Keratinocyte (primary cell): ENCODE data around the gene SDHAF3. TPM values are rescaled to one million over a fixed set of nuclear protein-coding genes. Genes with fewer than 3 reads are reported as not detected.

Experiments used
- DNase-seq: peaks from one replicate; pipeline ENCODE4 v3.0.0-alpha.2; 2011; ENCODE audit warnings: low read depth, missing footprints, low spot score
- FAIRE-seq: peaks from 2 replicates; lab custom pipeline; 2011; peaks lifted over from hg19 to GRCh38; lab: Jason Lieb, UNC
- H2AFZ ChIP-seq: 2 replicates; pipeline ENCODE4 v1.6.0; 2012; ENCODE audit warnings: low read length, control low read depth, inconsistent platforms; ENCODE audit not compliant: control insufficient read depth
- H3K27ac ChIP-seq: 2 replicates; pipeline ENCODE4 v1.5.1; 2011; ENCODE audit warnings: low read length; ENCODE audit not compliant: control insufficient read depth, insufficient read depth
- H3K27me3 ChIP-seq: 3 replicates; pipeline ENCODE4 v1.6.0; 2011; ENCODE audit warnings: low read length; ENCODE audit not compliant: control insufficient read depth, insufficient read depth; ENCODE audit errors: extremely low read depth
- H3K36me3 ChIP-seq, 2 experiments: 2 replicates in 1 of 2; 3 replicates in 1 of 2; pipeline ENCODE4 v1.5.1; 2011; ENCODE audit warnings: low read length in 2 of 2, mild to moderate bottlenecking in 1 of 2; ENCODE audit not compliant: control insufficient read depth in 2 of 2, insufficient read depth in 2 of 2; ENCODE audit errors: extremely low read depth in 1 of 2
- H3K4me1 ChIP-seq: 3 replicates; pipeline ENCODE4 v1.5.1; 2011; ENCODE audit warnings: low read length; ENCODE audit not compliant: control insufficient read depth, insufficient read depth; ENCODE audit errors: extremely low read depth
- H3K4me2 ChIP-seq: 3 replicates; pipeline ENCODE4 v1.6.0; 2011; ENCODE audit warnings: low read depth, low read length; ENCODE audit not compliant: control insufficient read depth, insufficient read depth; ENCODE audit errors: extremely low read depth
- H3K4me3 ChIP-seq, 3 experiments: fragments of 200-600 bp in 1 of 3; sonication (generic) in 1 of 3; 2 replicates in 2 of 3; 3 replicates in 1 of 3; pipeline ENCODE4 v1.5.1; 2011 to 2016; ENCODE audit warnings: low read length in 3 of 3, mild to moderate bottlenecking in 3 of 3, control low read depth in 2 of 3, inconsistent platforms in 1 of 3, low read depth in 1 of 3, mixed read lengths in 1 of 3, mixed run types in 1 of 3, moderate library complexity in 1 of 3; ENCODE audit not compliant: control insufficient read depth in 2 of 3, insufficient read depth in 2 of 3; ENCODE audit errors: extremely low read depth in 1 of 3
- H3K79me2 ChIP-seq: 2 replicates; pipeline ENCODE4 v1.6.0; 2012; ENCODE audit warnings: low read length; ENCODE audit not compliant: control insufficient read depth, insufficient read depth
- H3K9ac ChIP-seq: 3 replicates; pipeline ENCODE4 v1.6.0; 2011; ENCODE audit warnings: low read length; ENCODE audit not compliant: control insufficient read depth, insufficient read depth; ENCODE audit errors: extremely low read depth
- H3K9me1 ChIP-seq: 3 replicates; pipeline ENCODE4 v1.6.0; 2011; ENCODE audit warnings: low read length; ENCODE audit not compliant: control insufficient read depth, insufficient read depth; ENCODE audit errors: extremely low read depth
- H3K9me3 ChIP-seq: 2 replicates; pipeline ENCODE4 v1.5.1; 2012; ENCODE audit warnings: low read depth, low read length; ENCODE audit not compliant: control insufficient read depth
- H4K20me1 ChIP-seq: 3 replicates; pipeline ENCODE4 v1.6.0; 2011; ENCODE audit warnings: low read length; ENCODE audit not compliant: control insufficient read depth, insufficient read depth; ENCODE audit errors: extremely low read depth
- CTCF ChIP-seq, 3 experiments: IDR thresholded peaks in 1 of 3; conservative IDR thresholded peaks in 1 of 3; optimal IDR thresholded peaks in 1 of 3; 2 replicates in 2 of 3; 3 replicates in 1 of 3; pipeline versions ENCODE3 to v1.5.1; 2011; ENCODE audit warnings: low read length in 3 of 3, mild to moderate bottlenecking in 3 of 3, moderate library complexity in 2 of 3, control low read depth in 1 of 3, inconsistent platforms in 1 of 3; ENCODE audit not compliant: insufficient read depth in 2 of 3; ENCODE audit errors: extremely low read depth in 1 of 3
- EZH2 ChIP-seq: IDR thresholded peaks from one replicate; pipeline ENCODE4 v1.6.1; 2012; ENCODE audit warnings: inconsistent platforms, mild to moderate bottlenecking, low read length, moderate library complexity
- dilution Hi-C: fragments of 300-500 bp; cut with MboI; formaldehyde crosslinking; loops from one replicate; pipeline ENCODE4 v1.7.0; 2020; ENCODE audit warnings: low sequenced_read_pairs; ENCODE audit not compliant: extremely low pct_ligation_motif_present
- polyA plus RNA-seq, 5 experiments: library from polyadenylated mRNA; depleted of rRNA in 3 of 5; stranded (reverse) in 3 of 5; stranded (forward) in 1 of 5; unstranded in 1 of 5; fragments of >200 nt; gene quantifications; 1 replicate in 1 of 5; 2 replicates in 3 of 5; 3 replicates in 1 of 5; pipeline versions ENCODE4 v1.2.1 to v1.2.3, GENCODE V29; 2011 to 2012; ENCODE audit warnings: missing spikeins in 2 of 5, low read depth in 1 of 5, low replicate concordance in 1 of 5

Gene SDHAF3
- polyA plus RNA-seq, 1 donor (not counting 4 experiments of a cell fraction or from before 2014, with no cell fraction given) = 32.8 TPM

DNA sequence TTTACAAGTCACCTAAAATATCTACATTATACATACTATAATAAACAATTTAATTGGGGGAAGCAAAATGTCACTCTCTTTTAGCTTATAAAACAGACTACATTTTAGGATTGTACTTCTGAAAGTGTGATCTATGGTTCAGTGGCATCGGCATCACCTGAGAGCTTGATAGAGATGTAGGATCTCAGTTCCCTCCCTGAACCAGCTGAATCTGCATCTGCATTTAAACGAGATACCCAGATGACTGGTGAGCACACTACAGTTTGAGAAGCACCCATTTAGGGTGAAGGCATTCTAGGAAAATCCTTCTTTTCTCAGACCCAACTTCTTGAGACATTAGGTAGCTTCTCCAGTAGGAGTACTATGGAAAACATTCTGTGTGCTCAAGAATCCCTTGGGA, 21.5 kb upstream of the SDHAF3 start:
- no peaks in the 10 kb centered on the region for H3K36me3 ChIP-seq
- no peak overlapping the region for H3K9ac ChIP-seq
- no peak for DNase-seq
- FAIRE-seq = no peak
- H3K4me3 ChIP-seq = no peak overlapping the region
- no peak overlapping the region for H2AFZ ChIP-seq
- H3K27me3 ChIP-seq = no peaks in the 10 kb centered on the region
- dilution Hi-C loops = loop anchor here (25.0 kb wide), 1 partner anchor 766 kb away; the partner anchor contains the start of gene ASNS
- H3K9me1 ChIP-seq = no peaks in the 10 kb centered on the region
- H3K9me3 ChIP-seq = no peaks in the 10 kb centered on the region
- H4K20me1 ChIP-seq = no peaks in the 10 kb centered on the region
- no peak overlapping the region for H3K27ac ChIP-seq
- no peaks in the 10 kb centered on the region for H3K79me2 ChIP-seq
- H3K4me2 ChIP-seq = no peak overlapping the region
- TF ChIP-seq CTCF (optimal IDR thresholded peaks at IDR 0.05 in 1 of 3, IDR thresholded peaks at IDR 0.05 in 1 of 3, conservative IDR thresholded peaks at IDR 0.05 in 1 of 3; ENCODE audit: extremely low read depth in 1 of 3, insufficient read depth in 2 of 3, low read length in 3 of 3) (no peak), EZH2 (no peak)
- no peaks in the 10 kb centered on the region for H3K4me1 ChIP-seq

DNA sequence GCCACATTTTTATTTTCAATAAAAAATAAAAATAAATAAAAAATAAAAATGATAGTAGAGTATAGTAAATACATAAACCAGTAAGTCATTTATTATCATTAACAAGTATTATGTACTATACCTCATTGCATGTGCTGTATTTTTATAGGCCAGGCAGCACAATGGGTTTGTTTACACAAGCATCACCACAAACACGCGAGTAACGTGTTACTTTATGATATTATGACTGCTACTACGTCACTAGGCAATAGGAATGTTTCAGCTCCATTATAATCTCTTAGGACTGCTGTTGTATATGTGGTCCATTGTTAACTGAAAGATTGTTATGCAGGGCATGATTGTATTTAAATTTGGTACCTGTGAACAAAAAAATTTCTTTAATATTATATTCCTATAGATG, 20.8 kb upstream of the SDHAF3 start:
- Histone ChIP-seq H3K36me3 (no peaks in the 10 kb centered on the region), H4K20me1 (no peaks in the 10 kb centered on the region), H3K4me1 (no peaks in the 10 kb centered on the region), H3K79me2 (no peaks in the 10 kb centered on the region), H3K9me1 (no peaks in the 10 kb centered on the region), H3K27ac (no peak overlapping the region), H3K4me2 (no peak overlapping the region), H3K4me3 (no peak overlapping the region), H2AFZ (no peak overlapping the region), H3K9ac (no peak overlapping the region), H3K9me3 (no peaks in the 10 kb centered on the region), H3K27me3 (no peaks in the 10 kb centered on the region)
- FAIRE-seq (no peak), DNase-seq (no peak)
- dilution Hi-C loops = loop anchor here (25.0 kb wide), 1 partner anchor 766 kb away; the partner anchor contains the start of gene ASNS
- TF ChIP-seq EZH2 = no peak
- no peak for TF ChIP-seq CTCF (optimal IDR thresholded peaks at IDR 0.05 in 1 of 3, IDR thresholded peaks at IDR 0.05 in 1 of 3, conservative IDR thresholded peaks at IDR 0.05 in 1 of 3; ENCODE audit: extremely low read depth in 1 of 3, insufficient read depth in 2 of 3, low read length in 3 of 3)
